Stimulated activated CD4-positive, alpha-beta T cell treated with anti-CD3 and anti-CD28 coated beads, Interleukin-12 subunit alpha, Interleukin-12 subunit beta, amount 100 ng/mL, for 48 hours (primary cell): ENCODE results near the gene WFIKKN1.

ENCODE experiments used
- DNase-seq, 3 donors: peaks; one replicate each; pipeline ENCODE4 v3.0.0-alpha.2; 2020; ENCODE audit warnings: low read depth in 2 of 3, low spot score in 1 of 3

Gene WFIKKN1

GRCh38 chr16:621526-622105, 9.2 kb upstream of the WFIKKN1 start:
- DNase-seq: no peak

GRCh38 chr16:622920-623280, 7.9 kb upstream of the WFIKKN1 start:
- DNase-seq: no peak

- no peak for DNase-seq
Observed at GRCh38 chr16:624526-625070, 6.2 kb upstream of the WFIKKN1 start.

- DNase-seq: no peak
Observed at GRCh38 chr16:625117-625976, 5.4 kb upstream of the WFIKKN1 start.

- no peak for DNase-seq
Observed at GRCh38 chr16:625977-626765, 4.6 kb upstream of the WFIKKN1 start.

GRCh38 chr16:626787-627453, 3.9 kb upstream of the WFIKKN1 start:
- no peak for DNase-seq

- DNase-seq: no peak
Observed at GRCh38 chr16:627454-628239, 3.1 kb upstream of the WFIKKN1 start.

GRCh38 chr16:628321-629061, 2.3 kb upstream of the WFIKKN1 start:
- DNase-seq: no peak

- no peak for DNase-seq
Observed at GRCh38 chr16:629185-629832, 1.5 kb upstream of the WFIKKN1 start.

GRCh38 chr16:629833-630248, 944 bp upstream of the WFIKKN1 start:
- DNase-seq: no peak

GRCh38 chr16:630249-630814, 453 bp upstream of the WFIKKN1 start:
- no peak for DNase-seq

GRCh38 chr16:631808-632358, 1.1 kb downstream of the WFIKKN1 start:
- no peak for DNase-seq

- no peak for DNase-seq
Observed at GRCh38 chr16:632486-633335, 1.9 kb downstream of the WFIKKN1 start.

GRCh38 chr16:633336-634050, 2.7 kb downstream of the WFIKKN1 start:
- no peak for DNase-seq

- DNase-seq: no peak
Observed at GRCh38 chr16:634051-634670, 3.4 kb downstream of the WFIKKN1 start.

- DNase-seq: no peak
Observed at GRCh38 chr16:634996-635395, 4.2 kb downstream of the WFIKKN1 start.
